Measurements from ENCODE around the gene ZNF497.
"Not testable (repeated sequence)": the region's sequence is repeated elsewhere in the genome, so short reads cannot be mapped to it uniquely, and the experiment has no call there.

ZNF497 gene

DNA sequence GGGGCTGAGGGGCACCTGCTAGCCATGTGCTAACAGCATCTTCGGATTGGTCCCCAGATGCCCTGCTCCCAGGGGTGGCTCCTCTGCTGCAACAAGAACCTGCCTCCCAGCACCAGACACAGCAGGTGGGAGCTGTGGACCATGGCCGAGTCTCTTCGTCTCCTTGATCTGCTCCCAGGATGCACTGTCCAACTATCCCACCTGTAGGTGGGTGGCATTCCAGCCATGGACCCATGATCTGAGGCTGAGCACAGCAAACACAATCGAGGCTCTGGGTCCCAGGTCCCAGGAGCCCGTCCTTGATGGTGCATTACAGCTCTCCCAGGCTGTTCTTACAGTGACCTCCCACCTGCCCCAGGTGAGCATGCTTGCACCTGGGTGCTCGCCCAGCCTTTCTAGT is 16.7 kb upstream of the ZNF497 start:
- TF ChIP-seq, protein P1, sequence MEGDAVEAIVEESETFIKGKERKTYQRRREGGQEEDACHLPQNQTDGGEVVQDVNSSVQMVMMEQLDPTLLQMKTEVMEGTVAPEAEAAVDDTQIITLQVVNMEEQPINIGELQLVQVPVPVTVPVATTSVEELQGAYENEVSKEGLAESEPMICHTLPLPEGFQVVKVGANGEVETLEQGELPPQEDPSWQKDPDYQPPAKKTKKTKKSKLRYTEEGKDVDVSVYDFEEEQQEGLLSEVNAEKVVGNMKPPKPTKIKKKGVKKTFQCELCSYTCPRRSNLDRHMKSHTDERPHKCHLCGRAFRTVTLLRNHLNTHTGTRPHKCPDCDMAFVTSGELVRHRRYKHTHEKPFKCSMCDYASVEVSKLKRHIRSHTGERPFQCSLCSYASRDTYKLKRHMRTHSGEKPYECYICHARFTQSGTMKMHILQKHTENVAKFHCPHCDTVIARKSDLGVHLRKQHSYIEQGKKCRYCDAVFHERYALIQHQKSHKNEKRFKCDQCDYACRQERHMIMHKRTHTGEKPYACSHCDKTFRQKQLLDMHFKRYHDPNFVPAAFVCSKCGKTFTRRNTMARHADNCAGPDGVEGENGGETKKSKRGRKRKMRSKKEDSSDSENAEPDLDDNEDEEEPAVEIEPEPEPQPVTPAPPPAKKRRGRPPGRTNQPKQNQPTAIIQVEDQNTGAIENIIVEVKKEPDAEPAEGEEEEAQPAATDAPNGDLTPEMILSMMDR (conservative IDR thresholded peaks at IDR 0.05; ENCODE audit: low read depth): no peak
- POLR2A ChIA-PET (ENCODE audit: low non-redundant PET): interaction anchor here (0.6 to 0.8 kb wide), 2 partner anchors 14 to 146 kb away, joined by 3 read pairs; no protein-coding TSS in a partner anchor
- H3K27ac ChIP-seq: peak overlapping the region; percentile 98; the same call in 1 of the 2 replicates
- CTCF ChIA-PET: no interaction called here
- no peak for DNase-seq (ENCODE audit: low spot score)

DNA sequence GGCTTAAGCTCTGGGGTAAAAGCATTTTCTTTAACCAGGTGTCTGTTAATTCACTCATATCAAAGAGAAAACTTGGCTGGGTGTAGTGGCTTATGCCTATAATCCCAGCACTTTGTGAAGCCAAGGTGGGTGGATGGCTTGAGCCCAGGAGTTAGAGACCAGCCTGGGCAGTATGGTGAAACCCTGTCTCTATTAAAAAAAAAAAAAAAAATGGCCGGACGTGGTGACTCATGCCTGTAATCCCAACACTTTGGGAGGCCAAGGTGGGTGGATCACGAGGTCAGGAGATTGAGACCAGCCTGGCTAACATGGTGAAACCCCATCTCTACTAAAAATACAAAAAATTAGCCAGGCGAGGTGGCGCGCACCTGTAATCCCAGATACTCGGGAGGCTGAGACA is 14.2 kb upstream of the ZNF497 start:
- POLR2A ChIA-PET (ENCODE audit: low non-redundant PET): interaction anchor here (0.6 to 0.7 kb wide), 2 partner anchors 52 to 157 kb away, joined by 3 to 5 read pairs; no protein-coding TSS in a partner anchor
- DNase-seq (ENCODE audit: low spot score); CTCF ChIA-PET; H3K27ac ChIP-seq: not testable (repeated sequence)

DNA sequence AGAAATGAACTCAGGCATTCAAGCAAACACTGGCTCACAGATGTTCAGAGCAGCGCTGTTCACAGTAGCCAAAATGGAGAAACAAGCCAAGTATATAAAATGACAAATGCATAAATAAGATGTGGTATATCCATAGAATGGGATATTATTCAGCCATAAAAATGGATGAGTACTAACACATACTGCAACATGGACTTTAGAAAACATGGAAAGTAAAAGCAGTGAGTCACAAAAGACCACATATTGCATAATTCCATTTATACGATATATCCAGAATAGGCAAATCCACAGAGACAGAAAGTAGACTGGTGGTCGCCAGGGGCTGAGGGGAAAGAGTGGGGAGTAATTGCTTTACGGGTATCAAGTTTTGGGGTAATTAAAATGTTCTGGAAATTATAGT is 11.6 kb upstream of the ZNF497 start:
- DNase-seq (ENCODE audit: low spot score): no peak
- POLR2A ChIA-PET (ENCODE audit: low non-redundant PET): interaction anchor here (1.0 kb wide), 1 partner anchor 14 kb away, joined by 4 read pairs; no protein-coding TSS in a partner anchor
- TF ChIP-seq, protein P1 (conservative IDR thresholded peaks at IDR 0.05; ENCODE audit: low read depth): no peak
- H3K27ac ChIP-seq: no peak overlapping the region
- CTCF ChIA-PET: no interaction called here

DNA sequence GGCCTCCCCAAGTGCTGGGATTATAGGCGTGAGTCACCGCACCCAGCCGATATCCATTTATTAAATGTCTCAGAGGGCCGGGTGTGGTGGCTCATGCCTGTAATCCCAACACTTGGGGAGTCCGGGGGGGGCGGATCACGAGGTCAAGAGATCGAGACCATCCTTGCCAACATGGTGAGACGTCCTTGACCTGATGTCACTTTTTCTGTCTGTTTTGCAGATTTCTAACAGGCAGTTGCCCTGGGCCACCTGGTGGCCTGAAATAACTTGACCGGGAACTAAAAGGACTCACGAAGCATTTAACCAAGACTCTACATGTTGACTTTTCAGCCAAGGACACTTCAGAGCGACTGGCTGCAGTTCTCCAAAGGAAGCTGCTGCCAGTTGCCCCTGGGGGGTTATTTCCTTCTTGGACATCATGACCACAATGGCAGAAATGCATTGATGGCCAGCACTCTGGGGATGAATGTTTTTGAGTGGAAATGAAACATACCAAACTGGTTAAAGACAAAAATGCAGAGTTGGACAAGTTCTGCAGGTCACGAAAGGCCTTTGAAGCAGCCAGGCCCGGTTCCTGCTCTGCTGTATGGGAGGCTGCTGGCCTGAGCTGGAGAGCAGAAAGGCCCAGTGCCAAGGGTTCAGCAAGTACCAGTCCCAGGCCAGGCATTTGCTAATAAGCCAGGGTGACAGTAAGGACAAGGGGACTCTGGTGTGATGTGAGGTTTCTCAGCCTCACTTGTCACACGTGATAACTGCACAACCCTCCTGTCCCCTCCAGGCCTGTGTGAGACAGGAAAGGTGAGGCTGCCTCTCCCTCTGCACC is 10.0 kb upstream of the ZNF497 start:
- H3K27ac ChIP-seq: no peak overlapping the region
- DNase-seq (ENCODE audit: low spot score): no peak
- POLR2A ChIA-PET (ENCODE audit: low non-redundant PET): no interaction called here
- CTCF ChIA-PET: interaction anchor here (0.7 to 0.8 kb wide), 2 partner anchors 23 to 782 kb away, joined by 4 read pairs; no protein-coding TSS in a partner anchor
- TF ChIP-seq, protein P1 (conservative IDR thresholded peaks at IDR 0.05; ENCODE audit: low read depth): no peak

DNA sequence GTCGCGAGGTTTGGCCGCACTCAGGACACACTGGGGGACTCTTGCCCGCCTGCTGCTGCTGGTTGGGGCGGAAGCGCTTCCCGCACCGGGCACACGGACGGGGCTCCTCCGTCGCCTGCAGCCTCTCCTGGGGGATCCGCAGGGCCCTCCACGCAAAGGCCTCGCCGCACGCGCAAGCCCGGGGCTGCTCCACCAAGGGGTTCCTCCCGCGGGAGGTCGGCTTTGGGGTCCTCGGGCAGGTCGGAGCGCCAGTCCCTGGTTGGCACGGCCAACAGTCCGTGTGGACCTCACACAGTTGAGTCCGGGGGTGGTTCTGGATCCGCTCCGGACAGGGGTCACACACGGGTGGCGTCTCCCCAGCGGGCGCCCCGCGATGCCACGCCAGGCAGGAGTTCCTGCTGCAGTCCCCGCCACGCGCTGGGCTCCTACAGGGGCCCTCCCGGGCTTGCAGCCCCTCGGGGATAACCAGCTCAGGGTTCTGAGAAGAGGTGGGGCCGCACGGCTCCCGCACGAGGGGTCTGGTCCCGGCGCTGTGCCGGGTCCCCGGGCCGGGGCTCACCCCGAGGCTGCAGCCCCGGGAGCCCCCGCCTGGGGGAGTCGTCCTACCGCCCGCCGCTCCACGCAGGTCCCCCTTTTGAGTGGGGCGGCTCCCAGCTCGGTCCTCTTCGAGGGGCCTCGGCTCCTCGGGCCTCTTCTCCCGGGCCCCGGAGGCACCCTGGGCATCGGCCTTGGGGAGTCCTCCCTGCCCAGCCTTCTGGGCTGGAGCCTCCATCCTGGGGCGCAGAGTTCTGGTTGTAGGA is 6.2 kb upstream of the ZNF497 start:
- no peak for DNase-seq (ENCODE audit: low spot score)

DNA sequence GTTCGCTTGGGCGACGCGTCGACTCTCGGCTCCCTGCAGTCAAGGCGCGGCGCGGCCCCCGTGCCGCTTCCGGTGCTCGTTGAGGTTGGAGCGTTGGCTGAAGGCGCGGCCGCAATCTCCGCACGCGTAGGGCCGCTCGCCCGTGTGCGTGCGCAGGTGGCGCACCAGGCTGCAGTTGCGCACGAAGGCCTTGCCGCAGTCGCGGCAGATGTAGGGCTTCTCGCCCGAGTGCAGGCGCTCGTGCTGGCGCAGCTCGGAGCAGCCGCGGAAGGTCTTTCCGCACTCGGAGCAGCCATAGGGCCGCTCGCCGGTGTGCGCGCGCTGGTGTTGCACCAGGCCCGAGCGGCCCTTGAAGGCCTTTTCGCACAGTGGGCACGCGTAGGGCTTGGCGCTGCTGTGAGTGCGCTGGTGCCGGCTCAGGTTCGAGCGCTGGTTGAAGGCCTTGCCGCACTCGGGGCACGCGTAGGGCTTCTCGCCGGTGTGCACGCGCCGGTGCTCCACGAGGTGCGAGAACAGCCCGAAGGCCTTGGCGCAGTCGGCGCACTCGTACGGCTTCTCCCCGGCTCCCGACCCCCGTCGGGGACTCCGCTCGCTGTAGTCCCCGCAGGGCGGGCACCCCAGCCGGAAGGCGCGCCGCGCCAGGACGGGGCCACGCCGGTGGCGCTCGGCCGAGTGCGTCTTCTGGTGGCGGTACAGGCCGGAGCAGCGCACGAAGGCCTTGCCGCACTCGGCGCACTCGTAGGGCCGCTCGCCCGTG is 5.3 kb upstream of the ZNF497 start:
- CTCF ChIA-PET: no interaction called here
- H3K27ac ChIP-seq: no peak overlapping the region
- POLR2A ChIA-PET (ENCODE audit: low non-redundant PET): no interaction called here
- TF ChIP-seq, protein P1 (conservative IDR thresholded peaks at IDR 0.05; ENCODE audit: low read depth): no peak
- DNase-seq (ENCODE audit: low spot score): no peak

More for the DNA sequence above, 6.2 kb upstream of the ZNF497 start:
- no peak overlapping the region for H3K27ac ChIP-seq
- CTCF ChIA-PET: no interaction called here
- TF ChIP-seq, protein P1 (conservative IDR thresholded peaks at IDR 0.05; ENCODE audit: low read depth): no peak
- POLR2A ChIA-PET (ENCODE audit: low non-redundant PET): interaction anchor here (1.1 kb wide), 1 partner anchor 42 kb away, joined by 3 read pairs; the partner anchor contains the start of gene ZSCAN22
